ENCODE results near the gene FRYL.
"Not testable (repeated sequence)": the region's sequence is repeated elsewhere in the genome, so short reads cannot be mapped to it uniquely, and the experiment has no call there.

DNA sequence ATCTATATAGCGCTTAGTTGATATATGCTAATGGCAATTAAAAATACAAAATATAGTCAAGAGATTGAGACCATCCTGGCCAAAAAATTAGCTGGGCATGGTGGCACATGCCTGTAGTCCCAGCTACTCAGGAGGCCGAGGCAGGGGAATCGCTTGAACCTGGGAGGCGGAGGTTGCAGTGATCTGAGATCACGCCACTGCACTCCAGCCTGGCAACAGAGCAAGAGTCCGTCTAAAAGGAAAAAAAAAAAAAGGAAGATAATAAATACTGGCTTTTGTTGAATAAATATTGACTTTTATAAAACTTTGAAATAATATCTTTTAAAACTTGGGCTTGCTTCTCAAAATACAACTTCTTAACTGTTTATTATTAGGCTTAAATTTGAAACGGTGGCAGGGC lies 36.2 kb upstream of the FRYL start:
- not testable (repeated sequence) for TF ChIP-seq POLR2A (IDR thresholded peaks at IDR 0.05)
- TF ChIP-seq, protein P1, sequence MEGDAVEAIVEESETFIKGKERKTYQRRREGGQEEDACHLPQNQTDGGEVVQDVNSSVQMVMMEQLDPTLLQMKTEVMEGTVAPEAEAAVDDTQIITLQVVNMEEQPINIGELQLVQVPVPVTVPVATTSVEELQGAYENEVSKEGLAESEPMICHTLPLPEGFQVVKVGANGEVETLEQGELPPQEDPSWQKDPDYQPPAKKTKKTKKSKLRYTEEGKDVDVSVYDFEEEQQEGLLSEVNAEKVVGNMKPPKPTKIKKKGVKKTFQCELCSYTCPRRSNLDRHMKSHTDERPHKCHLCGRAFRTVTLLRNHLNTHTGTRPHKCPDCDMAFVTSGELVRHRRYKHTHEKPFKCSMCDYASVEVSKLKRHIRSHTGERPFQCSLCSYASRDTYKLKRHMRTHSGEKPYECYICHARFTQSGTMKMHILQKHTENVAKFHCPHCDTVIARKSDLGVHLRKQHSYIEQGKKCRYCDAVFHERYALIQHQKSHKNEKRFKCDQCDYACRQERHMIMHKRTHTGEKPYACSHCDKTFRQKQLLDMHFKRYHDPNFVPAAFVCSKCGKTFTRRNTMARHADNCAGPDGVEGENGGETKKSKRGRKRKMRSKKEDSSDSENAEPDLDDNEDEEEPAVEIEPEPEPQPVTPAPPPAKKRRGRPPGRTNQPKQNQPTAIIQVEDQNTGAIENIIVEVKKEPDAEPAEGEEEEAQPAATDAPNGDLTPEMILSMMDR (IDR thresholded peaks at IDR 0.05), result not testable (repeated sequence)

Data from uterus (tissue), 2 donors.